ENCODE results near the gene MUC22. TPM values are rescaled to one million over a fixed set of nuclear protein-coding genes. Genes with fewer than 3 reads are reported as not detected.

Gene MUC22
- total and polyA plus RNA-seq, 2 of the 4 experiments (the other 2 are of a cell fraction): 0.02 TPM; not detected in 1

GRCh38 chr6:31060145-31060544 is 49.9 kb downstream of the MUC22 start (continued):
- TF ChIP-seq ELK1 (IDR thresholded peaks at IDR 0.05; ENCODE audit: borderline replicate concordance, low read depth, low read length) (no peak), RFX5 (IDR thresholded peaks at IDR 0.05; ENCODE audit: low read depth, low read length) (no peak)

- Histone ChIP-seq H3K9me1 (ENCODE audit: insufficient read depth, low read length) (no peaks in the 10 kb centered on the region), H3K9ac (ENCODE audit: low read depth, low read length) (no peak overlapping the region), H2BK120ac (ENCODE audit: low read depth, low read length) (no peak overlapping the region), H3K4ac (ENCODE audit: low read depth, low read length) (no peak overlapping the region), H4K20me1 (ENCODE audit: insufficient read depth, low read length) (no peaks in the 10 kb centered on the region), H3K4me2 (ENCODE audit: low read depth, low read length) (no peak overlapping the region), H2BK20ac (ENCODE audit: low read depth, low read length) (no peak overlapping the region), H3K27me3 (ENCODE audit: control insufficient read depth, insufficient read depth, low read length) (peaks cover 10% of the 10 kb centered on the region), H3K56ac (ENCODE audit: extremely low read depth, insufficient read depth, low read length) (no peak overlapping the region), H2BK15ac (ENCODE audit: low read depth, low read length) (no peak overlapping the region), H3K79me1 (ENCODE audit: low read depth in 1 of 2, low read length in 2 of 2) (no peaks in the 10 kb centered on the region), H4K91ac (ENCODE audit: insufficient read depth, low read depth, low read length) (no peak overlapping the region), H3K9me3 (ENCODE audit: control insufficient read depth, insufficient read depth, low read length) (no peaks in the 10 kb centered on the region), H2AK9ac (replicated peaks; ENCODE audit: low read depth, low read length, poor library complexity) (no peak overlapping the region), H2BK5ac (ENCODE audit: low read depth, low read length, poor library complexity, severe bottlenecking) (no peak overlapping the region), H2AK5ac (ENCODE audit: low read depth, low read length) (no peak overlapping the region), H3K27ac (ENCODE audit: insufficient read depth, low read length) (no peak overlapping the region), H3K4me3 (ENCODE audit: insufficient read depth, low read depth, low read length) (no peak overlapping the region), H3K18ac (ENCODE audit: low read depth, low read length) (no peak overlapping the region), H3K14ac (replicated peaks; ENCODE audit: low read depth, low read length) (no peak overlapping the region), H3K36me3 (ENCODE audit: control insufficient read depth, insufficient read depth, low read length) (no peaks in the 10 kb centered on the region), H3K4me1 (ENCODE audit: control insufficient read depth, insufficient read depth, low read length) (no peaks in the 10 kb centered on the region), H3K23ac (ENCODE audit: low read depth, low read length) (no peak overlapping the region), H4K8ac (ENCODE audit: low read depth in 2 of 2, low read length in 2 of 2) (no peak overlapping the region), H4K5ac (ENCODE audit: low read depth, low read length) (no peak overlapping the region), H2AFZ (replicated peaks; ENCODE audit: low read length, poor library complexity) (no peak overlapping the region)
- no peak for ATAC-seq (ENCODE audit: low read depth)
- no peak for DNase-seq
- dilution Hi-C loops (cut with HindIII; ENCODE audit: low sequenced_read_pairs, unreplicated experiment): no loop called here
- intact Hi-C loops (cut with micrococcal nuclease): no loop called here
- ChIA-PET CTCF (interaction anchor here (0.9 kb wide), 1 partner anchor 149 kb away, joined by 3 read pairs; no protein-coding TSS in a partner anchor), POLR2A (ENCODE audit: unreplicated experiment) (no interaction called here)
- no TSS peak for BruUV-seq (replicated peaks)
- in situ Hi-C loops (cut with MboI; ENCODE audit: low sequenced_read_pairs): no loop called here
- WGBS, 2 experiments (ENCODE audit: extremely low coverage in 2 of 2, insufficient read length in 1 of 2): 81% methylated on average over 3 of the region's 7 CpGs; no CpG with 5 or more reads in 1 of the 2 experiments
- TF ChIP-seq RCOR1 (IDR thresholded peaks at IDR 0.05; ENCODE audit: insufficient replicate concordance, low read length) (no peak), RFX5 (IDR thresholded peaks at IDR 0.05; ENCODE audit: low read depth, low read length) (no peak), MAZ (IDR thresholded peaks at IDR 0.05; ENCODE audit: borderline replicate concordance, low read depth, low read length) (no peak), SMC3 (IDR thresholded peaks at IDR 0.05; ENCODE audit: low read depth, low read length) (no peak), CHD1 (IDR thresholded peaks at IDR 0.05; ENCODE audit: low read depth, low read length) (no peak), USF2 (IDR thresholded peaks at IDR 0.05; ENCODE audit: low read depth, low read length) (no peak), ELK1 (IDR thresholded peaks at IDR 0.05; ENCODE audit: borderline replicate concordance, low read depth, low read length) (no peak), NFE2L2 (IDR thresholded peaks at IDR 0.05; ENCODE audit: low read depth, low read length) (no peak), CTCF (conservative IDR thresholded peaks at IDR 0.05; ENCODE audit: low read depth, low read length) (no peak), MXI1 (IDR thresholded peaks at IDR 0.05; ENCODE audit: borderline replicate concordance, low read depth, low read length) (no peak), CEBPB (IDR thresholded peaks at IDR 0.05; ENCODE audit: low read depth, low read length) (no peak)
Measured at GRCh38 chr6:31063906-31064435, 53.7 kb downstream of the MUC22 start.

Measured in IMR-90 (cell line).